ENCODE measurements around the gene NPLOC4.

- TF ChIP-seq, protein P1, sequence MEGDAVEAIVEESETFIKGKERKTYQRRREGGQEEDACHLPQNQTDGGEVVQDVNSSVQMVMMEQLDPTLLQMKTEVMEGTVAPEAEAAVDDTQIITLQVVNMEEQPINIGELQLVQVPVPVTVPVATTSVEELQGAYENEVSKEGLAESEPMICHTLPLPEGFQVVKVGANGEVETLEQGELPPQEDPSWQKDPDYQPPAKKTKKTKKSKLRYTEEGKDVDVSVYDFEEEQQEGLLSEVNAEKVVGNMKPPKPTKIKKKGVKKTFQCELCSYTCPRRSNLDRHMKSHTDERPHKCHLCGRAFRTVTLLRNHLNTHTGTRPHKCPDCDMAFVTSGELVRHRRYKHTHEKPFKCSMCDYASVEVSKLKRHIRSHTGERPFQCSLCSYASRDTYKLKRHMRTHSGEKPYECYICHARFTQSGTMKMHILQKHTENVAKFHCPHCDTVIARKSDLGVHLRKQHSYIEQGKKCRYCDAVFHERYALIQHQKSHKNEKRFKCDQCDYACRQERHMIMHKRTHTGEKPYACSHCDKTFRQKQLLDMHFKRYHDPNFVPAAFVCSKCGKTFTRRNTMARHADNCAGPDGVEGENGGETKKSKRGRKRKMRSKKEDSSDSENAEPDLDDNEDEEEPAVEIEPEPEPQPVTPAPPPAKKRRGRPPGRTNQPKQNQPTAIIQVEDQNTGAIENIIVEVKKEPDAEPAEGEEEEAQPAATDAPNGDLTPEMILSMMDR (conservative IDR thresholded peaks at IDR 0.05 in 1 of 2, IDR thresholded peaks at IDR 0.05 in 1 of 2; ENCODE audit: extremely low read depth in 1 of 2, insufficient read depth in 1 of 2, low read depth in 1 of 2, low read length in 2 of 2): no peak
- no peak for TF ChIP-seq EZH2 (IDR thresholded peaks at IDR 0.05; ENCODE audit: borderline replicate concordance, low read length)
Observed at GRCh38 chr17:81582749-81583148, 54.2 kb downstream of the NPLOC4 start.
